Activated T-cell treated with anti-CD3 and anti-CD28 coated beads for 1 hour (primary cell): ENCODE results near the gene PDLIM5.
"Not testable (repeated sequence)": the region's sequence is repeated elsewhere in the genome, so short reads cannot be mapped to it uniquely, and the experiment has no call there.

Experiments
- DNase-seq: peaks from one replicate; pipeline ENCODE4 v3.0.0-alpha.2; 2020; ENCODE audit warnings: low read depth

The PDLIM5 gene, protein sequence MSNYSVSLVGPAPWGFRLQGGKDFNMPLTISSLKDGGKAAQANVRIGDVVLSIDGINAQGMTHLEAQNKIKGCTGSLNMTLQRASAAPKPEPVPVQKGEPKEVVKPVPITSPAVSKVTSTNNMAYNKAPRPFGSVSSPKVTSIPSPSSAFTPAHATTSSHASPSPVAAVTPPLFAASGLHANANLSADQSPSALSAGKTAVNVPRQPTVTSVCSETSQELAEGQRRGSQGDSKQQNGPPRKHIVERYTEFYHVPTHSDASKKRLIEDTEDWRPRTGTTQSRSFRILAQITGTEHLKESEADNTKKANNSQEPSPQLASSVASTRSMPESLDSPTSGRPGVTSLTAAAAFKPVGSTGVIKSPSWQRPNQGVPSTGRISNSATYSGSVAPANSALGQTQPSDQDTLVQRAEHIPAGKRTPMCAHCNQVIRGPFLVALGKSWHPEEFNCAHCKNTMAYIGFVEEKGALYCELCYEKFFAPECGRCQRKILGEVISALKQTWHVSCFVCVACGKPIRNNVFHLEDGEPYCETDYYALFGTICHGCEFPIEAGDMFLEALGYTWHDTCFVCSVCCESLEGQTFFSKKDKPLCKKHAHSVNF

DNA sequence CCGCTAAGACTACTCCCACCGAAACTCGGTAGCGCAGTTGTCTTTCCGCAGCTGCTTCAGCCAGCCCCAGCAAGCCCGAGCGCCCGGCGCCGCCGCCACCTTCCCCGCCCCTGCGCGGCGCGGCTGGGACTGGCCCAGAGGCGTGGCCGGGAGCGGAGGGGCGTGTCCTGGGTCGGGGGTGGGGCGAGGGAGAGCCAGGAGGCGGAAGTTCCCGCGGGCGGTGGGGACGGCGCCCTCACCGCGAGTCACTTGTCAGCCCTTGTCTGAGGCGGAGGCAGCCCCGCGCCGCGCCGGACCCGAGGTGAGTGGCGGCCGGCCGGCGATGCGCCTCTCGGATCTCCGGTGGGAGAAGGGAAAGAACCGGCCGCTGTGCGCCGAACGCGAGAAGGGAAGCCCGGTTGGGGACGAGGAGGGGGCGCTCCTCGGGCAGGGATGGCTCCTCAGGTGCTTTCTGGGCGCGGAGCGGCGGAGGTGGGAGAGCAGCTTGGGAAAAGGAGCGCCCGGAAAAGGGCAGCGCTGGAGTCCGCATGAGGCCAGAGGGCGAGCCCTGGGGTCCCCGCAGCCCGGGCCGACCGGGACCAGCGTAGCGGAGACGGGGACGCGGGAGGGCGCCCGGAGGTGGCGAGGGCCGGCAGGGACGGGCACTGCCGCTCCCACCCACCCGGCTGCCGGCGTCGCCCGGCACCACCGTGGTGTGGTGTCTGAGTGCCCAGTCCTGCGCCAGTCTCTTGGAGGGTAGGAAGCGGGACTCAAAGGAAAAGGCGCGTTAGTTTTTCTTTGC is at the start of gene PDLIM5:
Gene PDLIM5, plus strand, starts transcription at position 248 of the 781 bp plus-strand sequence. CDS start 3,347 bp downstream, outside the sequence.
- peak; percentile 86 for DNase-seq

DNA sequence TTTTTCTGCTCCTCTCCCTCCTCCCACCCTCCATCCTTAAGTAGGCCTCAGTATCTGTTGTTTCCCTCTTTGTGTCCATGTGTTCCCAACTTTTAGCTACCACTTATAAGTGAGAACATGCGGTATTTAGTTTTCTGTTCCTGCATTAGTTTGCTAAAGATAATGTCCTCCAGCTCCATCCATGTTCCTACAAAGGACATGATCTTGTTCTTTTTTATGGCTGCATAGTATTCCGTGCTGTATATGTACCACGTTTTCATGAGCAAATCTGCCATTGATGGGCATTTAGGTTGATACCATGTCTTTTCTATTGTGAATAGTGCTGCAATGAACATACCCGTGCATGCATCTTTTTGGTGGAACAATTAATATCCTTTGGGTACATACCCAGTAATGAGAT is 49.3 kb upstream of the PDLIM5 start:
- DNase-seq: not testable (repeated sequence)

DNA sequence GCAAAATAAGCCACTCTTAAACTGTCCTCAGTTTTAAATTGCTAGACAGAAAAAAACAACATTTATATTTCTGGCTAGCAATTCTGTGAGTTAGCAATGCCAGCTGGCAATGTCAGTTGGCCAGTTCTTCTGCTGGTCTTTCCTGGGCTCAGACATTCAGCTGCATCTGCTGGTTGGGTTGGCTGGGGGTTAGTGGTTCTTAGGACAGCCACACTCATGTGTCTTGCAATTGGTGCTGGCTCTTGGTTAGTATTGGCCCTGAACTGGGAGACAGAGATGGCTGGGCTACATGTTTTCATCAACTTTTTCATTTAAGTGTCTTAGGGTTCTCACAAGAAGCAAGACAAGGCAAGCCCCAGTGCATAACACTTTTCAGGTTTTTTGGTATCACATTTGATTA is 48.0 kb upstream of the PDLIM5 start:
- DNase-seq: no peak

DNA sequence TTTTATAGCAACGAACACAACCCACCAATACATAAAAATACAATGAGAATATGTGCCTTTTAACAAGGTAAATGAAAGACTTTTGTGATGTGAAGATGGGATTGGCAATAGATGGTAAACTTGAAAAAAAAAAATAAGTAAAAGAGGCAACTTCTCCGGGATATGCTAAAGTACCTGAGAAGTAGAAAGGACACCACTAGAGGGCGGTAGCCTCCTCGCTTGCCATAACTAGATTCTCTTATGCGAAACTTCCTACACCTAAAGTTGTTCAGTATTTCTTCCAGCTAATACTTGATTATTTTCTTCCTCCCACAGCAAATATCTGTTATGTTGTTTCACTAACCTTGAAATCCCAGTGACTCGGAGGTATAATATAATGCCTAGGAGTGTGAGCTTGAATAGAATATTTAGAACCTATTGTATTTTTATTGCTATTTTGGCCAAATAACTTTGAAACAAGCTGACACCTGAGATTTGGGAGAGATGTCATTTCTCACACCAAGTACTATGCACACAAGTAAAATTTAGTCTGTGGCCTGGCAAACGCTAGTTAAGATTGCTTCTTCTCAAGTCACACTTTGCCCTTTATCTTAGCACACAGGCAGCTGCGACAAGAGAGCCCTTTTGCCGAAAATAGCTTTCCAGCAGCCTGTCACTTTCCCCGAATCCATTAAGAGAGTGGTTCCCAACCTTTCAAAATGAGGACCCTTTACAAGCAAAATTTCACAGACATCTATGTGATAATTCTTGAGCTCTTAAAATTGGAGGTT is 44.9 kb upstream of the PDLIM5 start:
- DNase-seq: peak; percentile 41

DNA sequence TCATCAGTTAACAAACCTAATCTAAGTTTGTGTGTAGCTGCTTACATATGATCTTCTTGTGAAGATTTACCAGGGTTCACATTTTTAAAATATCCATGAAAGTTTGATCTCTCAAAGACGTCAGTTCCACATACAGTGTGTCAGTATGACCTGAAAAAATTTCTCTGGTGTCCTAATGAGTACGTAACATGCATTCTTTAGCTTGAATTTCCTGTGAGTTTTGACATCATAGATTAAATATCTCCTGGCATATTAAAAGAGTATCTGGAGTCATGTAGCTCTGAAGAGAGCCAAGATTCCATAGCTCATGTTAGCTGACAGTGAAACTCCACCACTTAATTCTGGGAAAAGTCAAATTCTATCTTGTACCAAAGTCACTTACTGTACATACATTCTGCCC is 43.9 kb upstream of the PDLIM5 start:
- DNase-seq: no peak

DNA sequence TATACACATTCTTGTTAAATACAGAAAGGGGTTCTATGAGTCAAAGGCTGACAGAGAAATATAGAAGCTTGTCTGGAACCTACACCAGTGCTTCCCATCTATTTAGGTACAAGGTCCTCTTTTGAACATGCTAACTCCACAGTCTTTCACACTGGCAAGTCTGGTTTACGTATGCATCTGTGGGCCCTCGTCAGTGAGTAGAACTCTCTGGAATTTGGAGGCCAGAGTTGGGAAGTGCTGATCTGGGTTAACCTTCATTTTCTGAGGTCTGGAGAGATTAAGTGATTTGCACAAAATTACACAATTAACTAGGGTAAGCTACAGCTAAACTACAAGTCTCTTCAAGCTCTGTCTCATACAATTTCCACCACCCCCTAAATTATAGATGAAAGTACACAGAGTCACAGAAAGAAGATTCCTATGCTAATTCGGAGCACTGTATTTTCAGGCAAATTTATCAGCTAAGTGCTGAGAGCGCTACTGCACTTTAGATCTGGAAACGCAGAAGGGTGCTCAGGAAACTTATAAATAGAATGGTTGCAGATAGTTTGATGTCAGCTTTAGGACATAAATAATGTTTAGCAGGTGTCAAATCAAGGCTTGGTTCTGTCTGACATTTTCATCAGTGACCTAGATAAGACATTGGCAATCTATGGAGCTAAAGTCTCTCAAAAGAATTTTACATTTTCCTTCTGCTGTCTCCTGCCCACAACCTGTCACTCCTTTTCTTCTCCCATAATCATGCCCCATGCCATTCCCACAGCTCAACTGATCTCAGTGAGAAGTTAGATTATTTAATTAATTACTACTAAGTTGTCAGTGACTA is 43.0 kb upstream of the PDLIM5 start:
- no peak for DNase-seq

DNA sequence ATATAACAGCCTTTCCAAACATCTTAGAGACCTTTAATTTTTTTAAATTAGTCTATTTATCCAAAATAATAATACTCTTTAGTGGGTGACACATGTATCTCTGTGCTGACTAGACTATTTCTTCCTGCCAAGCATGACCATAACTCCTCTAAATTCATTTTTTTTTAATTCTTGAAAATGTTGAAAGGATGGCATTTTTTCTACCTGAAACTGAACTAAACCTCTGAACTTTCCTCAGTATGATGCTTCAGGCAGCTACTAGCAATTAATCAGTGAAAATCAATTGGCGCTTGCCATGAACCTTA is 42.4 kb upstream of the PDLIM5 start:
- no peak for DNase-seq

DNA sequence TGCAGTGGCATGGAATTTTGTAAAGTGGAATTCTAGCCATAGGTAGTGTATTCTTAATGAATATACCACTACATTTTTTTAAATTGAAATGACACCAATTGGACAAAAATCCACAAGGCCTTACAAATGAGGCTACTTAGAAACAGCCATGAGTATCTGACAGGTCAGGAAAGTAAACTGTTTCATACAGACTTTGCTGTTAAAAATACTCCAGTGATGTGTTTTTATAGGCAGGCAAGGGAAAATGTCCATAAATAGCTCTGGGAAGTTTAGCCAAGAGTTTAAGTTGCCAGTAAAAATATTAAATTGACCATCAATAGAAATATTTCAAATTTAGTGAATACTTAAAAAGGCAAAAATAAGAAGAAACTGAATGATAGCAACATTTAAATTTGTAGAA is 41.8 kb upstream of the PDLIM5 start:
- DNase-seq: no peak

DNA sequence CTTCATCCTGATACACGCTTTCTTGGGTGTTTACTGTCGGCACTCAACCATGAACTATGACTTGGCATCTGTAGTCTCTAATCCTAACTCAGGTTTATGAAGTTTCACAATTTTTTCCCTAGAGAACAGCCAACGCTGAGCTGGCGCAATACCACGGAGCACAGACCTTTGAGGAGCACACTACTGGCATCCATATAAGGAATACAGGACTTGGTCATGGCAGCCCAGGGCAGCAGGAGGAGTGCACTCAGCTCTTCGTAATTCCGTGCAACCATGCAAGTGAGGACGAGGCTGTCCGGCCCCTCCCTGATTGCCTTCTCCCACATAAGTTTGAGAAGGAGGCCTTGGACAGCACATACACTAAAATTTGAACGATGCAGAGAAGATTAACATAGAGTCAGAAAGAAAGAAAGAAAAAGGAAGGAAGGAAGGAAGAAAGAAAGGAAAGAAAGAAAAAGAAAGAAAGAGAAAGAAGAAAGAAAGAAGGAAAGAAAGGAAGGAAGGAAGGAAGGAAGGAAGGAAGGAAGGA is 41.0 kb upstream of the PDLIM5 start:
- DNase-seq: no peak

DNA sequence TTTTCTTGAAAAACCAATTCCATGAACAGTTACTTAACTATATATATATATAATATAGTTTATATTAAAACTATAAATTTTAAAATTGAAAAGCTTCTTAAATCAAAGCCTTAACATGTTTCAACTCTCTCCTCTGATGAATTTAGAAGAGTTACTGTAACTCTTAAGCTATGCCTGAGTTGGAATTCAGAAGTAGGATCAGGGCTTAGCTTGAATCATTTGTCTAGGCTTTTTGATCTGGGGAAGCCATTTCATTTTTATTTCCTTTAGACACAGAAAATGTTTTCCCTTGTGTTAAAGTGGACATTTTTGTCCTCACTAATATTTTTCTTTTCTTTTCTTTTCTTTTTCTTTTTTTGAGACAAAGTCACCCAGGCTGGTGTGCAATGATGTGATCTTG is 40.4 kb upstream of the PDLIM5 start:
- no peak for DNase-seq

DNA sequence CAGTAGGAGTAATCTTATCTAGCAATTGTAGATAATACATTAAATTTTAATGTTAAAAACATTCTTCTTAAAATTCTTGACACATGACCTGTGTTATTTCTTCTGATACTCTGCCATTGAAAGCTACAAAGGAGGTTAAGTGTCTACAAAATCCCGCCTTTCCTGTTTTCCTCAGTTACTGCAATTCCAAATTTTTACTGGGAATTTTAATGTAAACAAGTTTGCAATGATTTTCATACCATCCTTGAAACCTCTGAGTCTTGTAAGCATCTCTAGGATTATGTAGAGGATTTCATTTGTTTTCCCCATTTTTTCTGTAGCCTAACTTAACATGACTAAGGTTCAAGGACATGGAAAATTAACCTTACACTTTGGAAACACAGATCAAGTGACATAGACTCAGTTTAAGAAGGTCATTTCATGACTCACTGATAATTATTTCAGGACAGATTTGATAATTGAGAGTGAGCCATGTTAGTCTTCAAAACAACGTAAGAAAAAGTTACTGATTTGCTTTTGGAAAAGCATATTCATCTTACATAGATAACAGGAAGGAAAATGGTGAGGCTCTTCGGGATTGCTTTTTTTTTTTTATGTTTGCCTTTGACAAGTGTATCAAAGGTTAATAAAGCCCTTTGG is 39.6 kb upstream of the PDLIM5 start:
- no peak for DNase-seq

DNA sequence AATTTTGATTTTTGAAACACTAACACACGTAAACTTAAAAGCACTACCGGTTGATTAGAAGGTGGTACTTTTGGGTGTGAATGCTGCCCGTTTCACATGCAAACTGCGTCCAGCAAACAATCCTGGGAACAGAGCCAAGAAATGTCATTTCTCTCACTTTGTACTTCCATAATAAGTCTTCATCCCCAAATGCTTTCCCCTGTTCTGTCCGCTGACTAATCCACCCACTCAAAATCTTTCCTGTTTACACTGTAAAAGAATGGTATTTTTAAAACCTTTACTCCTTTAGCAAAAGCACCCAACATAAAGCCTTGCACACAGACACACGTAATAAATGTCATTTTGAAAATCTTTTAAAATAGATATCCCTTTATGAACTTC is 39.1 kb upstream of the PDLIM5 start:
- no peak for DNase-seq

DNA sequence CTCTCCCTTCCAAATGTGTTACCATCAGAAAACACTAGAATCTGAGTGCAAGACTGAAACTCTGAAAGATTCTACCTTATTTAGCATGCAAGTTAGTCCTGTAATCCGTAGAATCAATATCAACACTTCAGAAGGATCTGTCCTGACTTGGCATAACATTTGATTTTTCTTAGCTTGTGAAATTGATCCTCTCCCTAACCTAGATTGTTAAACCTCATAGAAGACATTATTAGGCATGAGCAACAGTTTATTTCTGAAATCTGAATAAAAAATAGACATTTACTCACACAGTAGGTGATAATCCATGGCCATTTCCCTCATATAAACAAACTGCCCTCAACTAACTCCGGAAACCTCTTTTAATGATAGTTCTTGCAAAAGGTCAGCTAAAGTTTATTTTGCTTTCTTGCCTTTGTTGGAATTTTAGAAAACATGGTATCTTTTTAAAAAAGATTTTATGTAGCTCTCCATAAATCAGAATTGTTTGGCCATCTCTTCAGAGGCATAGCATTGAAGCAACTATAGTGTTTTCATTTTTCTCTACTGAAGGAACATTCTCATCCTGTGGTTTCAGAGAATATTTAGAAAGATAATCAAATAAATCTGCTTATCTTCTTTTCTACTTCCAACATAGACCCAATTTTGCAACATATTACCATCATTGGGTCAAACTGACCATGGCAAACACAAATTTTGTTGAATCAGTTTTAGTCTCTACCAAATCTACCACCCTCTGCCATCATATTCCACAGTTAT is 38.5 kb upstream of the PDLIM5 start:
- DNase-seq: no peak

DNA sequence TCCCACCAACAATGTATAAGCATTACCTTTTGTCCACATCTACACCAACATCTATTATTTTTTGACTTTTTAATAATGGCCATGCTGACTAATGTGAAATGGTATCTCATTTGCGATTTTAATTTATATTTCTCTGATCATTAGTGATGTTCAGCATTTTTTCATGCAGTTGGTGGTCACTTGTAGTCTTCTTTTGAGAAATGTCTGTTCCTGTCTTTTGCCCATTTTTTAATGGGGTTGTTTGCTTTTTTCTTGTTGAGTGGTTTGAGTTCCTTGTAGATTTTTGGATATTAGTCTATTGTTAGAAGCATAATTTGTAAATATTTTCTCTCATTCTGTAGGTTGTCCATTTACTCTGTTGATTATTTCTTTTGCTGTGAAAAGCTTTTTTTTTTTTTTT is 36.8 kb upstream of the PDLIM5 start:
- no peak for DNase-seq

DNA sequence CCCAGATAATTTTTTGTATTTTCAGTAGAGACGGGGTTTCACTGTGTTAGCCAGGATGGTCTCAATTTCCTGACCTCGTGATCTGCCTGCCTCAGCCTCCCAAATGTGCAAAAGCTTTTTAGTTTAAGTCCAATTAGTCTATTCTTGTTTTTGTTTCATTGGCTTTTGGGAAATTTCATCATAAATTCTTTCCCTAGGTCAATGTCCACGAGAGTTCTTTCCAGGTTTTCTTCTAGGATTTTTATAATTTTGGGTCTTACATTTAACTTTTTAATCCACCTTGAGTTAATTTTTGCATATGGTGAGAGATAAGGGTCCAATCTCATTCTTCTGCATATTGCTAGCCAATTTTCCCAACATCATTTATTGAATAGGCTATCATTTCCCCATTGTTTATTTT is 36.3 kb upstream of the PDLIM5 start:
- DNase-seq: no peak

DNA sequence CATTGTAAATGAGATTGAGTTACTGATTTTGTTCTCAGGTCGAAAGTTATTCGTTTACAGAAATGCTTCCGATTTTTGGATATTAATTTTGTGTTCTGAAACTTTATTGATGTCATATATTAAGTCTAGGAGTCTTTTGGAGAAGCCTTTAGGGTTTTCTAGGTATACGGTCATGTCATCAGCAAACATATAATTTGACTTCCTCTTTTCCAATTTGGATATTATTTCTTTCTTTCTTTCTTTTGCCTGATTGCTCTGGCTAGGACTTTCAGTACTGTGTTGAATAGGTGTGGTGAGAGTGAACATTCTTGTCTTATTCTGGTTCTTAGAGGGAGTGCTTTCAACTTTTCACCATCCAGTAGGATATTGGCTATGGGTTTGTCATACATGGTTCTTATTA is 35.4 kb upstream of the PDLIM5 start:
- no peak for DNase-seq

DNA sequence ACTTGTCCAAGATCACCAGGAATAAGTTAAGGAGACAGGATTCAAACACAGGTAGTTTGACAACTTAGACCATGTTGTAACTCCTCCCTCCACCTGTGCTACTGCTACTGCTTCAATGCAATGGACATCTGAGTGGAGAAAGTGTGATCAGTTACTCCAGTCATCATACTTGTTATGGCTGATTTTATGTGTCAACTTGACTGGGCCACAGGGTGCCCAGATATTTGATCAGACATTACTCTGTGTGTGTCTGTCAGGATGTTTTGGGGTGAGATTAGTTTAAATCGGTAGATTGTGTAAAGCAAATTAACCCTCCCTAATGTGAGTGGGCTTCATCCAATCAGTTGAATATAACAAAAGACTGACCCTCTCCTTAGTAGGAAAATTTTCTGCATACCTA is 34.8 kb upstream of the PDLIM5 start:
- no peak for DNase-seq

DNA sequence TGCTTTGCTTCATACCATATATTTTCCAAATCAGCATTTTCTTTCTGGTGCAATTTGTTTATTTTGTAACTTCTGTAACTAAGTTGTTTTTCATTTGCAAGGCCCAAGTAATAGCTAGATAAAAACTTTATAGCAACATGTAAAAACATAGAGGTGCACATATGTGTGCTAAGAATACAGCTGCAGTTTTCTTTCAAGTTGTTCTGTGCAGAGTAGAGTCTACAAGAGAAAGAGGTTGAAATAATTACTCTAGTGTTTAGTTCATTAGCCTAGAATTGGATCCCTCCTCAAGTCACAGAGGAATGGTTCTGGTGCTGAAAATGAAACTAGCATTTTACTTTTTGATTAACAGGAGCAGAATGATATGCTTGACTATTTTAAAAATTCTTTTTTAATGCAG is 32.2 kb upstream of the PDLIM5 start:
- no peak for DNase-seq

DNA sequence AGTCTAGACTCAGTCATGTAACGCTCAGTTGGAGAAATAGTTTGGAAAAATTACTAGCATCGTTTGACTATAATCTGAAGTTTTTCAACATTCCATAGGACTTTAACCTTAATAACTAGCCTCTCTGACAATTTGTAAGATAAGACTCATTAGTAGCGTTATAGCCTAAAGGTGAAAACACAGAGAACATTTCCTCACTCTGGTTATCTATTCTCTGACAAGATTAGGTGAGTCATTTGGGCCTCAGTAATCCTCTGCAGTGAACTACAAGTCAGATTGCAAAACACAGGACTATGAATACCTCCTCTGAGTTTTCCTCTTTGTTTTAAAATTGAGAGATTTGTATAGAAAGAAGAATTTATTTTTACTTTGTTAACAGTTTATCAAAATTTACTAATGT is 31.8 kb upstream of the PDLIM5 start:
- DNase-seq: no peak

DNA sequence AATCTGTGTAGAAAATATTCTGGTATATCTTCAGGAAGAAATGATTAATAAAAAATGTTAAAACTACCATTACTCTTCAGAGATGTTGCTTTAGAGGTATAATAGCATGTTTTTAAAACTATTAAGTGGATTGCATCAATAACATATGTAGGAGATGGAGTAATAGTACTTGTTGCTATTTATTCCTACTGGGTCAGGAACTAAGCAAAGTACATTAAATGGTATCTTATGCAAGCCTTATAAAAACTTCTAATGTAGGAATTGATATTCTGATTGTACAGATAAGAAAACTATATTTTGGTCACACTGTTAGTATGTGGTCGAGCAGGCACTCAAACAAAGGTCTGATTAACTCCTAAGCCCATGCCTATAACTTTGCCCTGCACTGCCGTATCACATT is 31.4 kb upstream of the PDLIM5 start:
- DNase-seq: no peak
